OCI-LY1 (cell line): ENCODE measurements around the gene SIRPB2.

Experiments
- H2AFZ ChIP-seq: fragments of 200-600 bp; sonication (generic), shearing (Covaris generic); 2 replicates; pipeline ENCODE4 v1.6.0; 2014; ENCODE audit warnings: antibody characterized with exemption, mild to moderate bottlenecking, low read length
- H3F3A ChIP-seq: fragments of 200-600 bp; sonication (generic), shearing (Covaris generic); 2 replicates; pipeline ENCODE4 v1.6.0; 2014; ENCODE audit warnings: mild to moderate bottlenecking, antibody characterized with exemption, low read length, moderate library complexity; ENCODE audit not compliant: insufficient read depth
- H3K27ac ChIP-seq: fragments of 200-600 bp; sonication (generic); 2 replicates; pipeline ENCODE4 v1.5.1; 2014; ENCODE audit warnings: low read length, mixed run types, mild to moderate bottlenecking, low read depth; ENCODE audit not compliant: poor library complexity, severe bottlenecking
- H3K27me3 ChIP-seq: fragments of 200-600 bp; sonication (generic); 2 replicates; pipeline ENCODE4 v1.6.0; 2014; ENCODE audit warnings: antibody characterized with exemption, mild to moderate bottlenecking, low read length, moderate library complexity; ENCODE audit not compliant: insufficient read depth
- H3K36me3 ChIP-seq: fragments of 200-600 bp; sonication (generic); 2 replicates; pipeline ENCODE4 v1.6.1; 2014; ENCODE audit warnings: mild to moderate bottlenecking, antibody characterized with exemption, low read length, moderate library complexity, mixed read lengths; ENCODE audit not compliant: insufficient read depth
- H3K4me1 ChIP-seq: fragments of 200-600 bp; sonication (generic); 2 replicates; pipeline ENCODE4 v1.5.1; 2014; ENCODE audit warnings: mild to moderate bottlenecking, low read length, moderate library complexity; ENCODE audit not compliant: insufficient read depth, severe bottlenecking
- H3K4me2 ChIP-seq: fragments of 200-600 bp; sonication (generic), shearing (Covaris generic); 2 replicates; pipeline ENCODE4 v1.6.1; 2014; ENCODE audit warnings: low read length
- H3K4me3 ChIP-seq: fragments of 200-600 bp; sonication (generic); 2 replicates; pipeline ENCODE4 v1.5.1; 2014; ENCODE audit warnings: low read length, low read depth, mild to moderate bottlenecking, mixed read lengths; ENCODE audit not compliant: poor library complexity, severe bottlenecking
- H3K79me2 ChIP-seq: fragments of 200-600 bp; shearing (Covaris generic); 2 replicates; pipeline ENCODE4 v1.6.1; 2016; ENCODE audit warnings: mixed run types, low read length, mixed read lengths; ENCODE audit not compliant: insufficient read depth
- H3K9ac ChIP-seq: fragments of 200-600 bp; sonication (generic), shearing (Covaris generic); 2 replicates; pipeline ENCODE4 v1.6.1; 2014; ENCODE audit warnings: mild to moderate bottlenecking, low read length, mixed read lengths
- H3K9me2 ChIP-seq: fragments of 200-600 bp; sonication (generic), shearing (Covaris generic); 2 replicates; pipeline ENCODE4 v1.6.1; 2014; ENCODE audit warnings: low read depth, mild to moderate bottlenecking, low read length, mixed read lengths
- H3K9me3 ChIP-seq: fragments of 200-600 bp; shearing (Covaris generic); 2 replicates; pipeline ENCODE4 v1.6.1; 2014; ENCODE audit warnings: low read length, mixed read lengths
- H4K20me1 ChIP-seq: fragments of 200-600 bp; sonication (generic), shearing (Covaris generic); 2 replicates; pipeline ENCODE4 v1.6.0; 2016; ENCODE audit warnings: mild to moderate bottlenecking, low read length; ENCODE audit not compliant: insufficient read depth
- CTCF ChIP-seq: fragments of 200-600 bp; sonication (generic), shearing (Covaris generic); IDR thresholded peaks from 2 replicates; pipeline ENCODE4 v1.5.1; 2017; ENCODE audit warnings: mild to moderate bottlenecking, antibody characterized with exemption, low read length, moderate library complexity, mixed read lengths
- EZH2 ChIP-seq: fragments of 200-600 bp; sonication (generic), shearing (Covaris generic); IDR thresholded peaks from 2 replicates; pipeline ENCODE4 v1.8.0; 2017; ENCODE audit warnings: borderline replicate concordance, mixed run types, mild to moderate bottlenecking, antibody characterized with exemption, low read length, moderate library complexity, mixed read lengths

SIRPB2 gene

DNA sequence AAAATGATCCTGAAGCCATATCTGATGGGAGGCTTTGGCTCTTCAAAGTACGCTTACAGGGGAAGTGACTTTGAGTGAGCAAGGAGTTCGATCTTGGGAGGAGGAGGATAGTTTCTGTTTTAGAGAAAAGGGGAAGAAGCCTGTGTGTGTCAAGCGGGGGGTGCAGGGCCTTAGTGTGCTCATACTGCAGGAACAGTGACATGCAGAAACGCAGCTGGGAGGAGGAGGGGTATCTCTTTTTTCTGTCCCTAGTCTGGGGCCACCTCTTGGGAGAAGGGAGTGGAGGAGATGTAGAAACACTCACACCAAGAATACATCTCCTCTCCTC is 46.5 kb upstream of the SIRPB2 start:
- Histone ChIP-seq H3K79me2 (no peaks in the 10 kb centered on the region), H4K20me1 (no peaks in the 10 kb centered on the region), H3K9me2 (no peaks in the 10 kb centered on the region), H3K4me1 (no peaks in the 10 kb centered on the region), H3F3A (no peaks in the 10 kb centered on the region), H3K9me3 (no peaks in the 10 kb centered on the region), H3K27me3 (peaks cover 8% of the 10 kb centered on the region; the same call in 1 of the 2 replicates), H3K36me3 (no peaks in the 10 kb centered on the region), H3K4me2 (no peak overlapping the region), H3K9ac (no peak overlapping the region), H3K27ac (no peak overlapping the region), H3K4me3 (no peak overlapping the region), H2AFZ (no peak overlapping the region)
- TF ChIP-seq EZH2 (no peak), CTCF (no peak)

DNA sequence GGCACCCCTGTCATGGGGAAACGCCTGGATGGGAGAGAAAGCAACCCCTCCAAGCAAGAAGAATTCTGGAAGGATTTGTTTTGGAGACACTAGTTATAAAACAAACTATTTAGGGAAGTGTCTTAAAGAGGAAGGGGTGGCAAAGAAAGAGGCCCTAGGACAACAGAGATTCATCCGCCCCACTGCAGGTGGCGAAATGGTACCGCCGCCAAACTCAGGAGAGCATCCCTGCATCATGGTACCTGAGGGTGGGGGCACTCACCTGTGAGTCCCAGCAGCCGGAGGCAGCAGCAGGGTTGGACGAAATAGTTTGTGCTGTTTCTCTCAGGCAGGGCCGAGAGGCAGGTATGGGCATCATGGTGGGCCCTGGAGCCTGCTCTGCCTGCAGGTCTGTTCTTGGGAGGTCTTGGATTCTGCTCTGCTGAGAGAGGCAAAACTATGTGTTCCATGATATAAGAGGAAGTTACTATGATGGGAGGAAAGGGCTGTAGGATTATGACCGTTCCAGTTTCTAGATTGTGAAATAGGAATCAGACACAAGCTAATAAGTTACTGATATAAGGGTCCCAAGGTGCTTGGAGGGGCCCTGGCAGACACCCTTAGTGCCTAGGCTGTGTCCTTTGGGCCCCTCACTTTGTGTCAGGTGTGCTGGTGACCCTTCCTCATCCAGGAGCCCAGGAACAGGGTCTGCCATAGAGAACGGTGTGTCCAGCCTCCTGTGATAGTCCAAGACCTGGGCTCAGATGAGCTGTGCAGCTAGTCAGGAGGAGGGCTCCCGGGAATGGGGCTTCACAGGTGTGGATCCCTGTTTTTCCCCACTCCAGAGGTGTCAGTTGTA is 45.9 kb upstream of the SIRPB2 start:
- Histone ChIP-seq H2AFZ (no peak overlapping the region), H3F3A (no peaks in the 10 kb centered on the region), H3K9me3 (no peaks in the 10 kb centered on the region), H3K27ac (no peak overlapping the region), H3K27me3 (peaks cover 8% of the 10 kb centered on the region; the same call in 1 of the 2 replicates), H3K79me2 (no peaks in the 10 kb centered on the region), H3K9me2 (no peaks in the 10 kb centered on the region), H3K4me3 (no peak overlapping the region), H3K4me1 (no peaks in the 10 kb centered on the region), H3K4me2 (no peak overlapping the region), H3K9ac (no peak overlapping the region), H3K36me3 (no peaks in the 10 kb centered on the region), H4K20me1 (no peaks in the 10 kb centered on the region)
- TF ChIP-seq EZH2: no peak

GRCh38 chr20:1535420-1536175 is 44.4 kb upstream of the SIRPB2 start:
- no peak overlapping the region for H3K27ac ChIP-seq
- H2AFZ ChIP-seq: no peak overlapping the region
- H3F3A ChIP-seq: no peaks in the 10 kb centered on the region
- no peaks in the 10 kb centered on the region for H3K9me2 ChIP-seq
- H3K4me3 ChIP-seq: no peak overlapping the region
- H3K9me3 ChIP-seq: no peaks in the 10 kb centered on the region
- H3K9ac ChIP-seq: no peak overlapping the region
- H3K79me2 ChIP-seq: no peaks in the 10 kb centered on the region
- no peaks in the 10 kb centered on the region for H3K4me1 ChIP-seq
- H3K27me3 ChIP-seq: peaks cover 8% of the 10 kb centered on the region; the same call in 1 of the 2 replicates
- H3K36me3 ChIP-seq: no peaks in the 10 kb centered on the region
- TF ChIP-seq EZH2 (no peak), CTCF (no peak)
- no peak overlapping the region for H3K4me2 ChIP-seq
- H4K20me1 ChIP-seq: no peaks in the 10 kb centered on the region
